ENCODE data around the gene SPOCK1. TPM values are rescaled to one million over a fixed set of nuclear protein-coding genes. Genes with fewer than 3 reads are reported as not detected.

The SPOCK1 gene
- total and polyA plus RNA-seq, 9 of the 15 experiments (the other 6 are each of a cell fraction or from before 2014, with no cell fraction given): 0.01 to 0.35 (median 0.04) TPM; not detected in 6

GRCh38 chr5:137357436-137357835 is 141.7 kb downstream of the SPOCK1 start:
- H3K36me3 ChIP-seq (ENCODE audit: control insufficient read depth, insufficient read depth, low read length): no peaks in the 10 kb centered on the region
- FAIRE-seq (no peak), ATAC-seq (no peak), DNase-seq (ENCODE audit: extremely low read depth in 1 of 4, low spot score in 3 of 4) (no peak)
- in situ Hi-C loops (cut with MboI) (no loop called here), intact Hi-C loops (cut with micrococcal nuclease) (no loop called here)
- no peak overlapping the region for H2AFZ ChIP-seq (ENCODE audit: low read depth, low read length)
- TF ChIP-seq ESRRA (IDR thresholded peaks at IDR 0.05; ENCODE audit: borderline replicate concordance, low read depth) (no peak), POLR3G (IDR thresholded peaks at IDR 0.05; ENCODE audit: extremely low read depth, insufficient read length, insufficient replicate concordance) (no peak), ASH1L (IDR thresholded peaks at IDR 0.05; ENCODE audit: borderline replicate concordance, low read depth, partially characterized antibody) (no peak), TSC22D4 (tag; IDR thresholded peaks at IDR 0.05) (no peak), SAP30 (IDR thresholded peaks at IDR 0.05; ENCODE audit: borderline replicate concordance, insufficient read depth, low read depth, low read length, poor library complexity, severe bottlenecking) (no peak), AFF1 (IDR thresholded peaks at IDR 0.05; ENCODE audit: low read depth in 1 of 2, partially characterized antibody in 2 of 2) (no peak), ELF4 (CRISPR knock-in tag; IDR thresholded peaks at IDR 0.05) (no peak), POU5F1 (IDR thresholded peaks at IDR 0.05; ENCODE audit: borderline replicate concordance, low read depth, low read length, partially characterized antibody) (no peak)
- TF ChIP-seq, protein P1, sequence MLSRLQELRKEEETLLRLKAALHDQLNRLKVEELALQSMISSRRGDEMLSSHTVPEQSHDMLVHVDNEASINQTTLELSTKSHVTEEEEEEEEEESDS (CRISPR knock-in tag; IDR thresholded peaks at IDR 0.05): no peak
- no peaks in the 10 kb centered on the region for H3K79me2 ChIP-seq (ENCODE audit: control insufficient read depth, insufficient read depth, low read length)
- H3K9me1 ChIP-seq (ENCODE audit: control insufficient read depth, insufficient read depth, low read length): no peaks in the 10 kb centered on the region
- H3K4me2 ChIP-seq (ENCODE audit: insufficient read depth, low read length): no peak overlapping the region
- no peak overlapping the region for H3K27ac ChIP-seq (ENCODE audit: extremely low read depth, low read depth, low read length)
- no peak overlapping the region for H3K9ac ChIP-seq (ENCODE audit: insufficient read depth in 1 of 2, low read depth in 2 of 2, low read length in 2 of 2)
- no TSS peak for BruUV-seq (replicated peaks)
- 0% methylated on average over 3 of the region's 3 CpGs for WGBS (ENCODE audit: insufficient coverage, low coverage, missing lambda C conversion rate)
- H3K4me1 ChIP-seq (replicated peaks in 1 of 2; ENCODE audit: control insufficient read depth in 2 of 2, insufficient read depth in 2 of 2, low read length in 2 of 2): no peaks in the 10 kb centered on the region
- no peaks in the 10 kb centered on the region for H3K9me3 ChIP-seq (replicated peaks; ENCODE audit: control insufficient read depth, insufficient read depth, low read depth, low read length)
- no peaks in the 10 kb centered on the region for H4K20me1 ChIP-seq (replicated peaks; ENCODE audit: control insufficient read depth, insufficient read depth, low read length)
- ChIA-PET POLR2A (no interaction called here), CTCF (ENCODE audit: low intra/inter-chr PET ratio) (no interaction called here)
- no peak overlapping the region for H3K4me3 ChIP-seq
- H3K27me3 ChIP-seq (ENCODE audit: control insufficient read depth in 2 of 2, insufficient read depth in 2 of 2, low read length in 2 of 2): peaks cover 0 to 9% of the 10 kb centered on the region in 2 experiments; a peak in 1 of 5 replicates
